C4-2B (cell line): ENCODE measurements around the gene ATP4B.

Experiments
- ZFX ChIP-seq: fragments of 450-650 bp; IDR thresholded peaks from 2 replicates; pipeline ENCODE4 v1.6.1; 2017
- TF ChIP-seq, protein P1 (sequence below): fragments of 450-650 bp; conservative IDR thresholded peaks from 2 replicates; pipeline ENCODE4 v1.5.1; 2017; ENCODE audit warnings: mild to moderate bottlenecking

DNA sequence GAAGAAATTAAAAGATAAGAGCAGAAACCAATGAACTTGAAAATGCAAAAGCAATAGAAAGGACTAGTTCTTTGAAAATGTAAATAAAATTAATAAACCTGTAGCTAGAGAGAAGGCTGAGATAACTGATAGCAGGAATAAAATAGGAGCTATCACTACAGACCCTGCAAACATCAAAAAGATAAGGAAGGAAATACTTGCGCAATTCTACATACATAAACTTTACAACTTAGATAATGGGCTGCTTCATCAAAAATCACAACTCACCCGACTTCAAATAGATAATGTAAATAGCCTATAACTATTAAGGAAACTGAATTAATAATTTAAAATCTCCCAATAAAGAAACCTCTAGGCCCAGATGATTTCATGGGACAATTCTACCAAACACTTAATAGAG, 3.5 kb upstream of the ATP4B start:
- TF ChIP-seq, protein P1, sequence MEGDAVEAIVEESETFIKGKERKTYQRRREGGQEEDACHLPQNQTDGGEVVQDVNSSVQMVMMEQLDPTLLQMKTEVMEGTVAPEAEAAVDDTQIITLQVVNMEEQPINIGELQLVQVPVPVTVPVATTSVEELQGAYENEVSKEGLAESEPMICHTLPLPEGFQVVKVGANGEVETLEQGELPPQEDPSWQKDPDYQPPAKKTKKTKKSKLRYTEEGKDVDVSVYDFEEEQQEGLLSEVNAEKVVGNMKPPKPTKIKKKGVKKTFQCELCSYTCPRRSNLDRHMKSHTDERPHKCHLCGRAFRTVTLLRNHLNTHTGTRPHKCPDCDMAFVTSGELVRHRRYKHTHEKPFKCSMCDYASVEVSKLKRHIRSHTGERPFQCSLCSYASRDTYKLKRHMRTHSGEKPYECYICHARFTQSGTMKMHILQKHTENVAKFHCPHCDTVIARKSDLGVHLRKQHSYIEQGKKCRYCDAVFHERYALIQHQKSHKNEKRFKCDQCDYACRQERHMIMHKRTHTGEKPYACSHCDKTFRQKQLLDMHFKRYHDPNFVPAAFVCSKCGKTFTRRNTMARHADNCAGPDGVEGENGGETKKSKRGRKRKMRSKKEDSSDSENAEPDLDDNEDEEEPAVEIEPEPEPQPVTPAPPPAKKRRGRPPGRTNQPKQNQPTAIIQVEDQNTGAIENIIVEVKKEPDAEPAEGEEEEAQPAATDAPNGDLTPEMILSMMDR: no peak
- no peak for TF ChIP-seq ZFX
